HG03565 (cell line): ENCODE results near the gene PDZD4.

ENCODE experiments used
- ATAC-seq: cut with Tn5 transposase; IDR thresholded peaks from one replicate; pipeline ENCODE4 v1.9.1; 2021; ENCODE audit warnings: mild to moderate bottlenecking, moderate library complexity; ENCODE audit not compliant: unreplicated experiment

The PDZD4 gene

DNA sequence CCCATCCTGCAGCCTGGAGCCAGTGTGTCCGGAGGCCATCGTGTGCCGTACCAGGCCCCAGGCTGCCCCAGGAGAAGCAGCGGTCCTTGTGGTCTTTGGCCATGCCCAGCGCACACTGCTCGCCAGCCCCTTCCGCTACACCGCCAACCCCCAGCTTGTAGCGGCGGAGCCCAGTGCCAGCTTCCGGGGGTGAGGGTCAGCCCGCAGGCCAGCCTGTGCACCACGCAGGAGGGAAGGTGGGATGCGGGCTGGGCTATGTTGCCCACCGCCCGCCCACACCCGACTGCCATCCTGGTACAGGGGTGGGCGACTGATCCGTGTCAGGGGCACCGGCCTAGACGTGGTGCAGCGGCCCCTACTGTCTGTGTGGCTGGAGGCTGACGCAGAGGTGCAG, 57.1 kb downstream of the PDZD4 start:
- no peak for ATAC-seq

DNA sequence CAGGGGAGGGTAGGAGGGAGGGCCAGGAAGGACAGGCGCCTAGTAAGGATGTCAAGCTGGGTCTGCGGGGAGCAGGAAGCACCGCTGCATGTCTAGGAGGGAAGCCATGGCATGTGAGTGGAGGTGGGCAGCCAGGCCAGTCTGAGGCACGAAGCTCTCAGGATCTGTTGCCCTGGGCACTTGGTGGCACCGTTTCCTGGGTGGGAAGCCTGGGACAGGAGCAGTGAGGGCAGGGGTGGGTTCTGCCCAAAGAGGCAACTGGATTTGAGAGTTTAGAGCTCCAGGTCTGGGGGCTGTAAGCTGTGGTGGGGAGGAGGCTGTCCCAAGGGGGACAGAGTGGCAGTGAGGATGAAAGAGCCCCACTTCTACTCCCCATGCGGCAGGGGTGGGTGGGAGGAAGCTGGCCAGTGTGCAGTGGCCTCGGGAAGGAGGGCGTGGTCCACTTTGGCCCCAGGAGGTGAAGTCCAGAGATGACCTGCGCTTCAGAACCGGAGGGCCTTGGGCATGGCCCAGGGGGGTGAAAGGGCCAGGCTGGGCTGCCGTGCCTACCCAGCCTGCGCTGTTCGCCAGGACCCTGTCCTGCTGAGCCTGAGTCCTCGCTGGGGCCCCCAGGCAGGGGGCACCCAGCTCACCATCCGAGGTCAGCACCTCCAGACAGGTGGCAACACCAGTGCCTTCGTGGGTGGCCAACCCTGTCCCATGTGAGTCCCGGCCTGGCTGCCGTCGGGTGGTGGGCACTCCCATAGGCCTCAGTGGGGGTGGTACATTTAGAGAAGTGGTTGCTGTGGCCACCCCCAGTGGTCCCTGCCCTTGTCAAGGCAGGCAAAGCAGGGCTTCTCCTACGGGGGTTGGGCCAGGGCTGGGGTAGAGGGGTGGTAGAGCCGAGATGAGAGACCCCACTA, 57.8 kb downstream of the PDZD4 start:
- no peak for ATAC-seq

DNA sequence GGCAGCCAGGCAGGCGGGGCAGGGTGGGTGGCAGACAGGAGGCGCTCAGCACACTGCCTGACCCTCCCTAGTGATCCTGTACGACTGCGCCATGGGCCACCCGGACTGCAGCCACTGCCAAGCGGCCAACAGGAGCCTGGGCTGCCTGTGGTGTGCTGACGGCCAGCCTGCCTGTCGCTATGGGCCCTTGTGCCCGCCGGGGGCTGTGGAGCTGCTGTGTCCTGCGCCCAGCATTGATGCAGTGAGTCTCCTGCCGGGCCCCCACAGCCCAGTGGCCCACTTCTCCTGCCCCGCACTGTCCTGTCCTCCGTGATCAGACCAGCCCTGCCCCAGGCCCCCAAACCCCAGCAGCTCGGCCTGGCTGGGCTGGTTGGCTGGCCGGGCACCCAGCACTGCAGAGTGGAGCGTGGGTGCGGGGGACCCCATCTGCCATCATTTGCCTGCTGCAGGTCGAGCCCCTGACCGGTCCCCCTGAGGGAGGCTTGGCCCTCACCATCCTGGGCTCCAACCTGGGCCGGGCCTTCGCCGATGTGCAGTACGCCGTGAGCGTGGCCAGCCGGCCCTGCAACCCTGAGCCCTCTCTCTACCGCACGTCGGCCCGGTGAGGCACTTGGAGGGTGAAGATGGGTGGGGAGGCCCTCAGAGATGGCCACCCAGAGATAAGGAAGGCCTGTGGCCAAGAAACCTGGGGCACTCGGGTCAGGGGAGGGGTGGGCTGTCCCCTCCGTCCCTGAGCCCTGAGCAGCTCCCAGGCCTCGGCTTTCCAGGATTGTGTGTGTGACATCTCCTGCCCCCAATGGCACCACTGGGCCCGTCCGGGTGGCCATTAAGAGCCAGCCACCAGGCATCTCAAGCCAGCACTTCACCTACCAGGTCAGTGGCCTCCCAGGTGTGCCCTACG, 58.7 kb downstream of the PDZD4 start:
- no peak for ATAC-seq

DNA sequence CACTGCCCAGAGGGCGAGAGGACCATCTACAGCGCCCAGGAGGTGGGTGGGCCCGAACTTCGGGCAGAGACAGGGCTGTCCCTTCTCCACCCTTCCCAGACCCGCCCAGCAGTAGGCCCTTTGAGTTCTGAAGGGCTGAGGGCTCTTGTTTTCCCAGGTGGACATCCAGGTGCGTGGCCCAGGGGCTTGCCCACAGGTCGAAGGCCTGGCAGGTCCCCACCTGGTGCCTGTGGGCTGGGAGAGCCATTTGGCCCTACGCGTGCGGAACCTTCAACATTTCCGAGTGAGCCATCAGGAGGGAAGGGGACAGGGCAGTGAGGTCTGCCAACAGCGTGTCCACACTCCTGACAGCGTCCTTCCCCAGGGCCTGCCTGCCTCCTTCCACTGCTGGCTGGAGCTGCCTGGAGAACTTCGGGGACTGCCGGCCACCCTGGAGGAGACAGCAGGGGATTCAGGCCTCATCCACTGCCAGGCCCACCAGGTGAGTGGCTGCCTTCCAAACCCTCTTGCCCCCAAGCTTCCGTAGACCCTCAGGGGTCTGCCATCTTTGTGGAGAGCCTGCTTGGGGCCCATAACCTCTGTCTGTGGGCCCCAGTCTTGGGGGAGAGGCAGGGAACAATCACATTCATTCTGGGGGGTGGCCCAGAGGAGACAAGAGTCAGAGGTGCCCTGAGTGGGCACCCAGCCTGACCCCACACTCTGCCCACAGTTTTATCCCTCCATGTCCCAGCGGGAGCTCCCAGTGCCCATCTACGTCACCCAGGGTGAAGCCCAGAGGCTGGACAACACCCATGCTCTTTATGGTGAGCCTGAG, 59.5 kb downstream of the PDZD4 start:
- no peak for ATAC-seq

DNA sequence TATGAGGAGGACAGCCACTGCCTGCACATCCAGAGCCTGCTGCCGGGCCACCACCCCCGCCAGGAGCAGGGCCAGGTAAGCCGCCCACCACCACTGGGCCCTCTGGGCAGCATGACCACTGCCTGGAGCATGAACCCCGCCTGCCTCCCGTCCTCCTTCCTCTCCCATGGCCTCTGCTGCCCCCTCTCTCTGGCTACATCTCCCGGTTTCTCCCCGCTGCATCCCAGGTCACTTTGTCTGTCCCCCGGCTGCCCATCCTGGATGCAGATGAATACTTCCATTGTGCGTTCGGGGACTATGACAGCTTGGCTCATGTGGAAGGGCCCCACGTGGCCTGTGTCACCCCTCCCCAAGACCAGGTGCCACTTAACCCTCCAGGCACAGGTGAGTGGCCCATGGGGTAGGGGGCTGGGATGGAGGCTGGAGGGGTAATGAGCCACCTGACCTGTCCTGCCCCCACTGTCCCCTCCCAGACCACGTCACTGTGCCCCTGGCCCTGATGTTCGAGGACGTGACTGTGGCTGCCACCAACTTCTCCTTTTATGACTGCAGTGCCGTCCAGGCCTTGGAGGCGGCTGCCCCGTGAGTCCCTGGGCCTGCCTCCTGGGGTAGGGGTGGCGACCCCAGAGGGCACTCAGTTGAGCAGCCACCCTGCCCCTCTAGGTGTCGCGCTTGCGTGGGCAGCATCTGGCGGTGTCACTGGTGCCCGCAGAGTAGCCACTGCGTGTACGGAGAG, 60.3 kb downstream of the PDZD4 start:
- no peak for ATAC-seq

DNA sequence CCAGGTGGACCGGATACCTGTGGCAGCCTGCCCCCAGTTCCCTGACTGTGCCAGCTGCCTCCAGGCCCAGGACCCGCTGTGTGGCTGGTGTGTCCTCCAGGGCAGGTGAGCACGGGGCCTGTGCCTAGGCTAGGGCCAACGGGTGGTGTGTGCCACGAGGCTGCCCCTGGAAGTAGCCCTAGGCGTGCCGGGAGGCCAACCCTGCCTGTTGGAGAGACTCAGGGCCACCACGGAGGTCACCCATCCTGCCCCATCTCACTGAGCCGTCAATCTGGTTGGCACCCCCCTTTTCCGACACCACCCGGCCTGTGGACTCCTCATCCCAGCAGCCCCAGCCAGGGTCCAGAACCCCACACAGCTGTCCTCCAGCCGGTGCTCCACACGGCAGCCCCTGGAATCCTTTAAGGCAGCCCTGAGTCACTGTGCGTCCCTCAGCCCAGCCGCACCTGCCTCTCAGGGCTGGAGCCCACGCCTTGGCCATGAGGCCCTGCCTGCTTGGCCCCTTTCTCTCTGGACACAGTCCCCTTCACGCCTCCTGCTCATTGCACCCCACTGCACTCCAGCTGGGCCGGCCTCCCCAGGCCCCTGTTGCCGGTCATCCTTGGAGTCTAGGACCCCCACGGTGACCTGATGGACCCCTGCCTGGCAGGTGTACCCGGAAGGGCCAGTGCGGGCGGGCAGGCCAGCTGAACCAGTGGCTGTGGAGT, 61.0 kb downstream of the PDZD4 start:
- no peak for ATAC-seq

DNA sequence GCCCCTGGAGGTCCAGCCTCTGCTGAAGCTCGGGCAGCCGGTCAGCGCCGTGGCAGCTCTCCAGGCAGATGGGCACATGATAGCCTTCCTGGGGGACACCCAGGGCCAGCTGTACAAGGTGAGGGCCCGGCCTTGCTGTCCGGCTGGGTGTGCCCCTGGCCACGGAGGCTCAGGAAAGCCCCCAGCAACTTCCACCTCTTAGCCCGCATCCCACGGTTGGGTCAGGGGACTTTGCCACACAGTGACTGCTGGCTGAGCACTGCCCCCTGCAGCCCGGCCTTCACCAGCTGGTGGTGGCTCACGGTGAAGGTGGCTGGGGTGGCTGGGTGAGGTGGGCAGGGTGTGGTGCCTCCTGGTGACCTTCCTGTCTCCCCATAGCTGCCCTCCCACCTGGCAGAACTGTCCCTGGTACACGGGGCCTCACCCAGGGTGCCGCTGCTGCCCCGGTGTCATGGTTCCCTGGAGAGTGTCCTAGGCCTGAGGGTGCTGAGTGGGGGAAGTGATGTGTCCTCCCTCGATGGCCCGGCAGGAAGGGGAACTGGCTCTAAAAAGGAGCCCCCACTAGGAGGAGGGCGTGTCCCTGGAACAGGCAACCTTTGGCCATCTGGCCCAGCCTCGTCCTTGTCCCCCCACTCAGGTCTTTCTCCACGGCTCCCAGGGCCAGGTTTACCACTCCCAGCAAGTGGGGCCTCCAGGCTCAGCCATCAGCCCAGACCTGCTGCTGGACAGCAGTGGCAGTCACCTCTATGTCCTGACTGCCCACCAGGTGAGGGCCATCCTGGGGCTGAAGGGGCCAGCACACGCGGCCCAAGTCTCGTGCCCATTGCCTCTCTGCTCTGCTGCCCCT, 61.8 kb downstream of the PDZD4 start:
- ATAC-seq = no peak

DNA sequence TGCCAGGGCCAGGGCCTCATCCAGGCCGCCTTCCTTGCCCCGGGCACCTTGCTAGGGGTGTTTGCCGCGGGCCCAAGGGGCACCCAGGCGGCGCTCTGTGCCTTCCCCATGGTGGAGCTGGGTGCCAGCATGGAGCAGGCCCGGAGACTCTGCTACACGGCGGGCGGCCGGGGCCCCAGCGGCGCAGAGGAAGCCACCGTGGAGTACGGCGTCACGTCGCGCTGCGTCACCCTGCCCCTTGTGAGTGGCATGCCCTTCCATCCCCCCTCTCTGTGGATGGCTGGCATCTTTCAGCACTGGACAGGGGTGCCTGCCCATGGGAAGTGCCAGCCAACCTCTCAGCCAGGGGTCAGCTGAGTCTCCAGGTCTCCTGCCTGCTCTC, 62.7 kb downstream of the PDZD4 start:
- ATAC-seq = no peak

DNA sequence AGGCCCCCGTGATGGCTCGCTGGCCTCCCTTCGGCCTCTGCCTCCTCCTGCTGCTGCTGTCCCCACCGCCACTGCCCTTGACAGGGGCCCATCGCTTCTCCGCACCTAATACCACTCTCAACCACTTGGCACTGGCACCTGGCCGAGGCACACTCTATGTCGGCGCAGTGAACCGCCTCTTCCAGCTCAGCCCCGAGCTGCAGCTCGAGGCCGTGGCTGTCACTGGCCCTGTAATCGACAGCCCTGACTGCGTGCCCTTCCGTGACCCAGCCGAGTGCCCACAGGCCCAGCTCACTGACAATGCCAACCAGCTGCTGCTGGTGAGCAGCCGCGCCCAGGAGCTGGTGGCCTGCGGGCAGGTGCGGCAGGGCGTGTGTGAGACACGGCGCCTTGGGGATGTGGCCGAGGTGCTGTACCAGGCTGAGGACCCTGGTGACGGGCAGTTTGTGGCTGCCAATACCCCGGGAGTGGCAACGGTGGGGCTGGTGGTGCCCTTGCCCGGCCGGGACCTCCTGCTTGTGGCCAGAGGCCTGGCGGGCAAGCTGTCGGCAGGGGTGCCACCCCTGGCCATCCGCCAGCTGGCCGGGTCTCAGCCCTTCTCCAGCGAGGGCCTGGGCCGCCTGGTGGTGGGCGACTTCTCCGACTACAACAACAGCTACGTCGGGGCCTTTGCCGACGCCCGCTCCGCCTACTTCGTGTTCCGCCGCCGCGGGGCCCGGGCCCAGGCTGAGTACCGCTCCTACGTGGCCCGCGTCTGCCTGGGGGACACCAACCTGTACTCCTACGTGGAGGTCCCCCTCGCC, 63.3 kb downstream of the PDZD4 start:
- ATAC-seq = no peak

DNA sequence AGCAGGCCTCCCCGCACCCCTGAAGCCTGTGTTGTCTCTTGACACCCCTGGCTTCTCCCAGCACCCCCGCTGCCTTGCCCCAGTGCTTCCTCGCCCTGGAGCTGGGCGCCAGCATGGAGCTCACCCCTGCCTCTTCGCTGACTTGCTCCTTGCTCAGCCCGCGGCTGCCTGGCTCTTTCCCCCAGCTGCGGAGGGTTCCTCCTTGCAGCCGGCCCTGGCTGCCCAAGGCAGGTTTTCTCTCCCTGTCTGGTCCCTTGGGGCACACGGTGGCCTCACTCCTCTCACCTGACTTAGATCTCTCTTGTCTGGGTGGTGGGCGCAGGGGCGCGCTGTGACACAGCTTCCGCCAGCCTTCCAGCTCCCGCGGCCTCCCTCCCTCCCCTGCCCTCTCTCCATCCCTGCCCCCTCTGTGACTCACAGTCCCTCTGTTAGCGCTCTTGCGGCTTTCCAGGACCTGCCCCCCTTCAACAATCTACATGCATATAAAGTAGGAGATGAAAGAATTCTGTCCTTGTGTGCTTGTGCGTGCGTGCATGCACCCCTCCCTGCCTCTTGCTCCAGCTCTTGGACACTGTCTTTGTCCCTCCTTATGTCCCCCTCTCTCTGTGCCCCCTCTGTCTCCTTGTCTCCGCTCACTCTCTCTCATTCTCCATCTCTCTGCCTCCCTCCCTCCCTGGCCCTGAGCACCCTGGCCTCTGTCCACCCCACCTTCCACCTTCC, 64.1 kb downstream of the PDZD4 start:
- ATAC-seq = no peak

DNA sequence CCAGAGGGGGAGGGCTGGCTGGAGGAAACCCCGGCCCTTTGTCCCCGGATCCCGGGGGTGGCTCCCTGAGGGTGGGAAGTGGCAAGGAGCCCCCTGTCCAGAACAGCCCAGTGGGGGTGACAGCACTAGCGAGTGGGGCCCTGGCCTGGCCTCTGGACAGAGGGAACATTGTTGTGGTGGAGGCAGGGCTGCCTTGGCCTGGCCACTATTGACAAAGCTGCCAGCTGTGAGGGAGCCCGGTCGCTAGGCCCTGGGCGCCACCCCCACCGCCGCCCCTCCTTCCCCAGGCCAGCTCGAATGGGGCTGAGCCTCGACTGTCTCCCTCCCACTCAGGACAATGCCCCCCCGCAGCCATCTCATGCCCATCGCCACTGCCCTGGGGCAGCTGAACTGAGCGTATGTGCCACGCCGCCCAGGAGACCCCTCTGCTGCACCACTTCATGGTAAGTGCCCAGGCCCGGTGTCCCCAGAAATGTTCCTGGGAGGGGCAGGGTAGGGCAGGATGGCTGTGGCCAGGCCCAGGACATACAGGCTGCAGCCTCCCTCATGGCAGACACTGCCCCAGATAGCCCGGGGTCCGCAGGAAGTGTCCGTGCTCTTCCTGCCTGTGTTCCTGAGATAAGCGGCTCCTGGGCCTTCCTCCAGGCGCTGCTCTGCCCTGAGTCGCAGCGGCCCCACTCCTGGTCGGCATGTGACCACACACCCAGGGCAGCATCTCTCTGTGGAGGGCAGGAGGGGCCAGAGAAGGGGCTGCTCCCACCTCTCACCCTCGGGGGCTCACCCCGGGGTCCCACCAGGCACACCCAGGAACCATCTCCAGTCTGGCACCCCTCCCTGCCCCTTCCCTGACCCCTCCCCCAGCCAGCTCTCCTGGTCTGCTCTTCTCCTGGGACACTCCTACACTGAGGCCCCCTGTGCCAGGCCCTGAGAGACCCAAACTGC, 64.9 kb downstream of the PDZD4 start:
- ATAC-seq = no peak

DNA sequence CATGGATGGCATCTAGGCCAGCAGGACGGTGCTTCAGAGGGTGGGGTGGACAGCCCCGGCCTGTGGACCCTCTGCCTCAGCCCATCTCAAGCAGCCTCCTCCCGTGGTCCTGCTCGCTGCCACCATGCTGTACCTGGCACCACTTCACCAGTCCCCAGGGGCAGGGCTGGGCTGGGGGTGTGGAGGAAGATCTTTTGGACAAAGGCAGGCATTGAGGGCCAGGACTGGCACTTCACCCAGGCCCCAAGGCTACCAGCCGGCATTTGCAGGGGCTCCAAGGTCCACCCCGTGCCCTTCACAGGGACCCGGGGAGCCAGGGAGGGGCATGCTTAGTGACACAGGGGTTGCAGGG, 65.6 kb downstream of the PDZD4 start:
- ATAC-seq = no peak

DNA sequence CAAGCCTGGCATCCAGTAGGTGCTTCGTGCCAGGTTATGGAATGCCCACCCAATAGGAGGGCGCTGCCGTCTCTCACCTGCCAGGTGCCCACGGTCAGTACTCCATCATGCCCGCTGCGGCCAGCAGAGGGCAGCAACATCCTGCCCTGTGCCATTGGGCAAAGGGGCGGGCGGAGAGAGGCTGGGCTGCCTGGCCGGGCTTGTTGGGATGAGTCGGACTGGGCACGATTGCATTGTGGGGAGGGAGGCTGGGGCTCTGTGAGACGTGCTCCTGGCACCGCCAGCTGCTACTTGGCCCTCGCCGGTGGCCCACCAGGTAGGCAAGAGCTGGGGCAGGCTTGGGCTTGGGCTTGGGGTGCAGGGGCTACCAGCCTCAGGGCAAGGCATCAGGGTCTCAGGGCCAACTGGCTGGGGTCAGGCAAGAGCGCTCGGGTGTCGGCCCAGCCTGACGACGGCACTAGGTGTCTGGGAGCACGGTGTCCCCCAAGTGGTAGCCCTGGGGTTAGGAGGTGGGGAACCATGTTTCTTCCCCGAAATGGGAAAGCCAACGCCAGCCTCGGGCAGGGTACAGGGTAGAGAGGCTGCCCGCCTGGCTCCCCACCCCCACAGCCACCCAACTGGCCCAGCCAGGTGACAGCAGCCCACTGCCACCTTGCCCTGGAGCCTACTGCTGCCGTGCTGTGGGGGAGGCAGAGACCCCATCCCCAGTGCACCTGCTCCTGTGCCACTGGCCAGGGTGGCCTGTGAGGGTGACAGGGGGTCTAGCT, 66.2 kb downstream of the PDZD4 start, which contains the start of gene PLXNB3:
Gene PLXNB3, plus strand, starts transcription at position 261 of the 767 bp plus-strand sequence. CDS start 1,287 bp downstream, outside the sequence.
- ATAC-seq = no peak

DNA sequence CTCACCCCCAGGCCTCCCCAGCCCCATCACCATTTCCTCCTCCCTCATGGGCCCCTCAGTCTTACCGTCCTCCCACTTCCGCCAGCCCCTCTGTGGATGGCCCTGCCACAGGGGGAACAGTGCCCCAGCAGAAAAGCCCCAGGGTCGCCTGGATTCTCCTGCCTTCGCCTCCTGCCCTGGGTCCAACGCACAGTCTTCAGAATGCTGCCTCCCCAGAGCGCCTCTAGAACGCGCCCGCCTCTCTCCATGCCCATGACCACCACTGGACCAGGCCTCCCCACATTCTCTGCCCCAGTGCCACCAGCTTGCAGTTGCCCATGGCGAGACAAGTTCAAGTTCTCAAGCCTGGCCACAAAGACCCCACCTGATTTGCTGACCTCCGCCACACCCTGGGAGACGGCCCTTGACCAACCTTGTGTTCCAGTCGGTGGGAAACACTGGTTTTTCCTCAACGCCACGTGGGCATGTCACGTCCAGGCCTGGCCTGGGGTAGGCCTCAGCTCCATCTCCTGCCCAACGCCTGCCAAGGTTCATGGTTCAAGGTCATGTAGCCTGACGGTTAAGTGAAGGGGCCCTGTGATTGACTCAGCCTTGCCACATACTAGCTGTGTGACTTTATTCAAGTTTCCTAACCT, 66.9 kb downstream of the PDZD4 start:
- ATAC-seq = no peak

DNA sequence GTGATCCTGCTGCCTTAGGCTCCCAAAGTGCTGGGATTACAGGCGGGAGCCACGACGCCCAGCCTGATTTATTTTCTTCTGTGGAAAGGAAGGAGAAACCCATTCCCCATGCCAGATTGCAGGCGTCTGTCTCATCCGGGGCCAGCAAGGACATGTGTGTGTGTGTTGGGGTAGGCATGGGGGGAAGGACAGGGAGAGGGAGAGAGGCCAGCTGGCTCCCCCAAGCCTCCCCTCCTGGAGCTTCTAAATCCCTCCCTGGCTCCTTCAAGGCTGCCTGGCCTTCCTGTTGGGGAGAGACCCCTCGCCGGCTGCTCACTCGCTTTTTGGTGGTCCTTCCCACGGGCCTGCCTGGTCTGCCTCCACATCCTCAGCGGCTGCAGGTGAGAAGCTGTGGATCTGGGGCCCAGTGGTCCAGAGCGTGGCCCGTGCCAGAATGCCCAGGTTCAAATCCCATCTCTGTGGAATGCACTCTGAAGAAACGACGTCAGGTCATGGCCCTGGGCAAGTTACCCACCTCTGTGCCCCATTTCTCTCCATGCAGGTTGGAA, 67.6 kb downstream of the PDZD4 start:
- no peak for ATAC-seq
